HCT116 (cell line): ENCODE data around the gene NCAPD2. TPM values are rescaled to one million over a fixed set of nuclear protein-coding genes. Genes with fewer than 3 reads are reported as not detected.
A peak's percentile ranks its signal among the peaks of the same experiment; 100 is the strongest.

Experiments
- ATAC-seq: fragments of 200-7000 bp; cut with Tn5 transposase; 2 replicates; pipeline ENCODE4 v1.9.1; 2020; ENCODE audit warnings: mild to moderate bottlenecking, moderate library complexity
- BruUV-seq: library from RNA; stranded (reverse); fragments of 400-500 nt; replicated peaks from 2 replicates; lab custom pipeline; 2021; lab: Mats Ljungman, UMichigan
- CTCF ChIA-PET: fragments of 300-600 bp; sonication (Branson Sonifier 250); formaldehyde crosslinking; loops from one replicate; lab custom pipeline; 2021; ENCODE audit warnings: antibody characterized with exemption; lab: Charles Lee
- POLR2A ChIA-PET: fragments of 300-600, 350-600 bp; sonication (Branson Sonifier 250); formaldehyde crosslinking; loops from one replicate; lab custom pipeline; 2021; ENCODE audit warnings: antibody characterized with exemption; lab: Charles Lee
- RAD21 ChIA-PET, 2 experiments: fragments of 300-600 bp; sonication (Branson Sonifier 250); formaldehyde crosslinking; loops; one replicate each; lab custom pipeline; 2023; ENCODE audit warnings: low total read pairs in 2 of 2; ENCODE audit not compliant: uncharacterized antibody in 2 of 2, unreplicated experiment in 2 of 2, low non-redundant PET in 1 of 2; lab: Charles Lee
- DNase-seq: peaks from one replicate; pipeline ENCODE4 v3.0.0-alpha.2; 2010; ENCODE audit warnings: low read depth, low spot score
- H2AFZ ChIP-seq: fragments of 200-600 bp; shearing (Covaris generic), sonication (generic); 2 replicates; pipeline ENCODE4 v1.6.1; 2017; ENCODE audit warnings: low read depth, mixed run types, mixed read lengths, antibody characterized with exemption, low read length; ENCODE audit not compliant: poor library complexity, severe bottlenecking
- H3K27ac ChIP-seq: 2 replicates; pipeline ENCODE4 v1.5.1; 2012; ENCODE audit warnings: low read depth, low read length
- H3K27me3 ChIP-seq: fragments of 200-600 bp; sonication (generic); 2 replicates; pipeline ENCODE4 v1.6.1; 2016; ENCODE audit warnings: mixed run types, low read length, mixed read lengths; ENCODE audit not compliant: insufficient read depth
- H3K36me3 ChIP-seq, 2 experiments: fragments of 200-500 bp in 1 of 2; fragments of 200-600 bp in 1 of 2; sonication (Bioruptor generic) in 1 of 2; sonication (generic) in 1 of 2; 2 replicates each; pipeline versions ENCODE4 v1.5.1 to v1.6.1; 2014 to 2016; ENCODE audit warnings: low read length in 2 of 2, inconsistent platforms in 1 of 2, mixed read lengths in 1 of 2, mixed run types in 1 of 2; ENCODE audit not compliant: insufficient read depth in 2 of 2, control insufficient read depth in 1 of 2
- H3K4me1 ChIP-seq, 2 experiments: fragments of 200-600 bp in 1 of 2; sonication (generic) in 1 of 2; 2 replicates each; pipeline versions ENCODE4 v1.5.1 to v1.6.1; 2012 to 2017; ENCODE audit warnings: low read length in 2 of 2, inconsistent platforms in 1 of 2, mild to moderate bottlenecking in 1 of 2, mixed read lengths in 1 of 2, mixed run types in 1 of 2, moderate library complexity in 1 of 2; ENCODE audit not compliant: insufficient read depth in 2 of 2, control insufficient read depth in 1 of 2
- H3K4me2 ChIP-seq: fragments of 200-600 bp; sonication (generic); 2 replicates; pipeline ENCODE4 v1.6.1; 2017; ENCODE audit warnings: mixed run types, low read length, mixed read lengths
- H3K4me3 ChIP-seq, 2 experiments: fragments of 200-600 bp in 1 of 2; sonication (generic) in 1 of 2; replicated peaks in 1 of 2; 2 replicates each; pipeline ENCODE4 v1.5.1; 2011 to 2016; ENCODE audit warnings: low read length in 2 of 2, control low read depth in 1 of 2, low read depth in 1 of 2, mild to moderate bottlenecking in 1 of 2, mixed read lengths in 1 of 2, mixed run types in 1 of 2
- H3K79me2 ChIP-seq: fragments of 200-600 bp; sonication (generic); 2 replicates; pipeline ENCODE4 v1.6.1; 2017; ENCODE audit warnings: mild to moderate bottlenecking, mixed run types, low read length, moderate library complexity, mixed read lengths; ENCODE audit not compliant: insufficient read depth
- H3K9ac ChIP-seq: fragments of 200-600 bp; sonication (generic); 2 replicates; pipeline ENCODE4 v1.6.1; 2016; ENCODE audit warnings: low read length, mixed read lengths
- H3K9me2 ChIP-seq: fragments of 200-600 bp; sonication (generic), shearing (Covaris generic); 2 replicates; pipeline ENCODE4 v1.6.1; 2017; ENCODE audit warnings: mixed run types, mild to moderate bottlenecking, moderate library complexity; ENCODE audit not compliant: insufficient read depth
- H3K9me3 ChIP-seq, 2 experiments: fragments of 200-500 bp in 1 of 2; fragments of 200-600 bp in 1 of 2; sonication (Bioruptor generic) in 1 of 2; sonication (generic) in 1 of 2; 2 replicates each; pipeline ENCODE4 v1.6.1; 2014 to 2017; ENCODE audit warnings: low read length in 2 of 2, mixed read lengths in 2 of 2, inconsistent platforms in 1 of 2, low read depth in 1 of 2, mild to moderate bottlenecking in 1 of 2, mixed run types in 1 of 2, moderate library complexity in 1 of 2; ENCODE audit not compliant: control insufficient read depth in 1 of 2, insufficient read depth in 1 of 2
- H4K20me1 ChIP-seq: fragments of 200-600 bp; sonication (generic), shearing (Covaris generic); 2 replicates; pipeline ENCODE4 v1.6.1; 2017; ENCODE audit warnings: mixed run types, mild to moderate bottlenecking, moderate library complexity; ENCODE audit not compliant: insufficient read depth
- CBX3 ChIP-seq: IDR thresholded peaks from 2 replicates; pipeline ENCODE4 v1.6.1; 2012; ENCODE audit warnings: low read depth
- FOSL1 ChIP-seq: IDR thresholded peaks from 2 replicates; pipeline ENCODE4 v1.6.1; 2012; ENCODE audit warnings: low read depth
- JUND ChIP-seq: IDR thresholded peaks from 2 replicates; pipeline ENCODE4 v1.6.1; 2012
- SIN3A ChIP-seq: IDR thresholded peaks from 2 replicates; pipeline ENCODE4 v1.6.1; 2012; ENCODE audit warnings: low read depth
- SP1 ChIP-seq: IDR thresholded peaks from 2 replicates; pipeline ENCODE4 v1.6.1; 2012; ENCODE audit warnings: low read depth
- SRF ChIP-seq: IDR thresholded peaks from 2 replicates; pipeline ENCODE4 v1.6.1; 2012; ENCODE audit warnings: low read depth
- TCF7L2 ChIP-seq: IDR thresholded peaks from 2 replicates; pipeline ENCODE4 v1.7.0; 2011; ENCODE audit warnings: borderline replicate concordance, inconsistent platforms; ENCODE audit not compliant: insufficient read depth, insufficient read length; ENCODE audit errors: extremely low read depth
- YY1 ChIP-seq: IDR thresholded peaks from 2 replicates; pipeline ENCODE4 v1.6.1; 2011; ENCODE audit warnings: low read length, low read depth, moderate library complexity, mild to moderate bottlenecking; ENCODE audit not compliant: insufficient replicate concordance; ENCODE audit errors: extremely low read depth
- ZFX ChIP-seq: fragments of 450-650 bp; IDR thresholded peaks from 2 replicates; pipeline ENCODE4 v1.6.1; 2017
- ZNF274 ChIP-seq: fragments of 200-500 bp; sonication (Bioruptor generic); IDR thresholded peaks from 2 replicates; pipeline ENCODE4 v1.6.1; 2014; ENCODE audit warnings: mild to moderate bottlenecking, low read depth, low read length, inconsistent platforms
- intact Hi-C: fragments of 100-400 bp; cut with micrococcal nuclease; formaldehyde crosslinking; loops from 2 replicates; pipeline ENCODE4 v1.10.0; 2022
- total RNA-seq: library from RNA; stranded (reverse); gene quantifications from one replicate; pipeline ENCODE4 v1.2.1, GENCODE V29; 2021; ENCODE audit not compliant: unreplicated experiment
- TF ChIP-seq, protein P1 (sequence below): IDR thresholded peaks from 2 replicates; pipeline ENCODE4 v1.6.1; 2011; ENCODE audit warnings: mild to moderate bottlenecking, low read length, moderate library complexity; ENCODE audit not compliant: insufficient replicate concordance; ENCODE audit errors: extremely low read depth

Gene NCAPD2
- total RNA-seq, 1 experiment from 2014 or later, result 177 TPM

DNA sequence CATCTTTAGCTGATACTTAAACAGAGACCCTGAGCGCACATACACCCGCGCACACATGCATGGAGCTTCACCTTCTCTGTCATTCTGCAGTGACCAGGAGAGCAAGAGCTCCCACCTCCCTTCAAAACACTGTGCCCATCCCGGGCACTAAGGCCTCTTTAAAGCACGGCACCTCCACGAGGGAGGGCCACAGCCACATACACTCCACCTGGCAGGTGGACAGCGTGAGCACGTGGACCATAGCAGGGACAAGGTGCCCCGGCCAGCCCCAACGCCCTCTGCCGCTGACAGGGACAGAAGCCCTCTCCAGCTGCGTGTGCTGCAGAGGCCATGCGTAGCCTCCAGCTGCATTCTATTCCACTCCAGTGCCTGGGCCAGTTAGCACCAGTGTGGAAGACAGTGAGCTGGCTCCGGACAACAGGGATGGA is 45.8 kb downstream of the NCAPD2 start:
- ChIA-PET CTCF (interaction anchor here (0.6 to 2.6 kb wide), 12 partner anchors 7 to 344 kb away, joined by 3 to 10 read pairs (median 4); partner anchors contain the start of gene NOP2), RAD21 (no interaction called here), POLR2A (interaction anchor here (0.7 to 7.0 kb wide), 6 partner anchors 10 to 196 kb away, joined by 3 to 84 read pairs (median 4); partner anchors contain the start of gene VAMP1)
- no peaks in the 10 kb centered on the region for H3K9me2 ChIP-seq
- ATAC-seq (peak; percentile 13), DNase-seq (no peak)
- peaks cover 29% of the 10 kb centered on the region for H3K79me2 ChIP-seq
- intact Hi-C loops, result loop anchor here (10.0 kb wide), 1 partner anchor 205 kb away; no protein-coding TSS in a partner anchor
- peak overlapping the region; percentile 84 for H3K27ac ChIP-seq
- TF ChIP-seq CBX3 (no peak), SRF (no peak), JUND (no peak), SIN3A (no peak), ZFX (no peak), TCF7L2 (no peak), YY1 (no peak), FOSL1 (no peak), ZNF274 (no peak), SP1 (no peak)
- TF ChIP-seq, protein P1, sequence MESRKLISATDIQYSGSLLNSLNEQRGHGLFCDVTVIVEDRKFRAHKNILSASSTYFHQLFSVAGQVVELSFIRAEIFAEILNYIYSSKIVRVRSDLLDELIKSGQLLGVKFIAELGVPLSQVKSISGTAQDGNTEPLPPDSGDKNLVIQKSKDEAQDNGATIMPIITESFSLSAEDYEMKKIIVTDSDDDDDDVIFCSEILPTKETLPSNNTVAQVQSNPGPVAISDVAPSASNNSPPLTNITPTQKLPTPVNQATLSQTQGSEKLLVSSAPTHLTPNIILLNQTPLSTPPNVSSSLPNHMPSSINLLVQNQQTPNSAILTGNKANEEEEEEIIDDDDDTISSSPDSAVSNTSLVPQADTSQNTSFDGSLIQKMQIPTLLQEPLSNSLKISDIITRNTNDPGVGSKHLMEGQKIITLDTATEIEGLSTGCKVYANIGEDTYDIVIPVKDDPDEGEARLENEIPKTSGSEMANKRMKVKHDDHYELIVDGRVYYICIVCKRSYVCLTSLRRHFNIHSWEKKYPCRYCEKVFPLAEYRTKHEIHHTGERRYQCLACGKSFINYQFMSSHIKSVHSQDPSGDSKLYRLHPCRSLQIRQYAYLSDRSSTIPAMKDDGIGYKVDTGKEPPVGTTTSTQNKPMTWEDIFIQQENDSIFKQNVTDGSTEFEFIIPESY, result no peak
- H3K9me3 ChIP-seq, result no peaks in the 10 kb centered on the region
- no TSS peak for BruUV-seq
- H2AFZ ChIP-seq, result no peak overlapping the region
- peak overlapping the region; percentile 31 to 58 for H3K4me3 ChIP-seq
- H3K27me3 ChIP-seq, result no peaks in the 10 kb centered on the region
- H4K20me1 ChIP-seq, result peaks cover 23% of the 10 kb centered on the region; the same call in 1 of the 2 replicates
- H3K4me2 ChIP-seq, result peak overlapping the region; percentile 94
- H3K9ac ChIP-seq, result peak overlapping the region; percentile 52
- peaks cover 20 to 32% of the 10 kb centered on the region in 2 experiments; a peak in 3 of 4 replicates for H3K36me3 ChIP-seq
- H3K4me1 ChIP-seq, result peaks cover 20 to 64% of the 10 kb centered on the region in 2 experiments
